HG03432 (cell line): ENCODE results near the gene MIP.
"Not testable (repeated sequence)": the region's sequence is repeated elsewhere in the genome, so short reads cannot be mapped to it uniquely, and the experiment has no call there.

Experiments used
- ATAC-seq: cut with Tn5 transposase; IDR thresholded peaks from one replicate; pipeline ENCODE4 v1.9.1; 2021; ENCODE audit warnings: mild to moderate bottlenecking, moderate library complexity; ENCODE audit not compliant: unreplicated experiment

MIP gene

GRCh38 chr12:56468216-56469006 lies 14.0 kb upstream of the MIP start, which contains the start of gene SPRYD4:
Gene SPRYD4, plus strand, starts transcription at chr12:56468578. Its CDS starts 14 bp downstream, at chr12:56468592.
- peak; percentile 92 for ATAC-seq

- no peak for ATAC-seq
Observed at GRCh38 chr12:56462565-56462964, 8.1 kb upstream of the MIP start.

GRCh38 chr12:56461235-56462159 lies 7.0 kb upstream of the MIP start:
- no peak for ATAC-seq

- no peak for ATAC-seq
Observed at GRCh38 chr12:56457817-56458216, 3.4 kb upstream of the MIP start.

- ATAC-seq: no peak
Observed at GRCh38 chr12:56451147-56451546, 3.3 kb downstream of the MIP start.

GRCh38 chr12:56450241-56450640 lies 4.2 kb downstream of the MIP start:
- ATAC-seq: no peak

- ATAC-seq: no peak
Observed at GRCh38 chr12:56449622-56449984, 4.9 kb downstream of the MIP start.

GRCh38 chr12:56448860-56449621 lies 5.4 kb downstream of the MIP start, which contains the start of gene TIMELESS:
Gene TIMELESS, minus strand, starts transcription at chr12:56449426. Its CDS starts 15,256 bp downstream, at chr12:56434170.
- ATAC-seq: peak; percentile 97

- ATAC-seq: not testable (repeated sequence)
Observed at GRCh38 chr12:56443208-56443607, 11.2 kb downstream of the MIP start.

- ATAC-seq: no peak
Observed at GRCh38 chr12:56437430-56438176, 16.9 kb downstream of the MIP start.

- ATAC-seq: no peak
Observed at GRCh38 chr12:56434828-56435227, 19.6 kb downstream of the MIP start.

GRCh38 chr12:56431850-56432249 lies 22.6 kb downstream of the MIP start:
- no peak for ATAC-seq

- ATAC-seq: no peak
Observed at GRCh38 chr12:56431288-56431687, 23.2 kb downstream of the MIP start.

- ATAC-seq: no peak
Observed at GRCh38 chr12:56425940-56426438, 28.5 kb downstream of the MIP start.

- ATAC-seq: no peak
Observed at GRCh38 chr12:56425193-56425592, 29.3 kb downstream of the MIP start.

GRCh38 chr12:56420411-56420810 lies 34.0 kb downstream of the MIP start:
- no peak for ATAC-seq

- no peak for ATAC-seq
Observed at GRCh38 chr12:56417739-56418138, 36.7 kb downstream of the MIP start.

GRCh38 chr12:56414401-56414800 lies 40.1 kb downstream of the MIP start:
- ATAC-seq: no peak

- no peak for ATAC-seq
Observed at GRCh38 chr12:56413392-56413791, 41.1 kb downstream of the MIP start.
